ENCODE results near the gene KIAA2012. TPM values are rescaled to one million over a fixed set of nuclear protein-coding genes. Genes with fewer than 3 reads are reported as not detected.
"Not testable (repeated sequence)": the region's sequence is repeated elsewhere in the genome, so short reads cannot be mapped to it uniquely, and the experiment has no call there.

KIAA2012 gene
- total RNA-seq, 1 donor: not detected

DNA sequence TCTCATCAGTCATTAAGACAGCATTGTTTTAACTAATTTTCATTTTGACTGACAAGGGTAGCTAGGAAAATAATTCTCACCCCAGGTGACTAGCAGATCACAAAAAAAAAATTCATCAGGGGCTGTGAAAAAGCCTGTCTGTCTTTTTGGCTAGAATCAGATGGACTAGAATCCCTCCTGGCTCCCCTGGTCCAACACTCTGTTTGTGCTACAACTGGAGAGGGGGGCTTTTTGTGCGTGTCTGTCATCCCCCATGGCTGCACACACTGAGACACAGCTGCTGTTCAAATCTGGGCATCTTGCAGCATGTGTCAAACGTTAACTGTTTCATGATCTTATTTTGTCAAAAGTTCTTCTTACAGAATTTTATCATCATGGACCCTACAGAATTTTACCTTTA lies 51.2 kb downstream of the KIAA2012 start:
- H3K4me3 ChIP-seq (ENCODE audit: low read depth, low read length): no peak overlapping the region
- TF ChIP-seq, protein P1, sequence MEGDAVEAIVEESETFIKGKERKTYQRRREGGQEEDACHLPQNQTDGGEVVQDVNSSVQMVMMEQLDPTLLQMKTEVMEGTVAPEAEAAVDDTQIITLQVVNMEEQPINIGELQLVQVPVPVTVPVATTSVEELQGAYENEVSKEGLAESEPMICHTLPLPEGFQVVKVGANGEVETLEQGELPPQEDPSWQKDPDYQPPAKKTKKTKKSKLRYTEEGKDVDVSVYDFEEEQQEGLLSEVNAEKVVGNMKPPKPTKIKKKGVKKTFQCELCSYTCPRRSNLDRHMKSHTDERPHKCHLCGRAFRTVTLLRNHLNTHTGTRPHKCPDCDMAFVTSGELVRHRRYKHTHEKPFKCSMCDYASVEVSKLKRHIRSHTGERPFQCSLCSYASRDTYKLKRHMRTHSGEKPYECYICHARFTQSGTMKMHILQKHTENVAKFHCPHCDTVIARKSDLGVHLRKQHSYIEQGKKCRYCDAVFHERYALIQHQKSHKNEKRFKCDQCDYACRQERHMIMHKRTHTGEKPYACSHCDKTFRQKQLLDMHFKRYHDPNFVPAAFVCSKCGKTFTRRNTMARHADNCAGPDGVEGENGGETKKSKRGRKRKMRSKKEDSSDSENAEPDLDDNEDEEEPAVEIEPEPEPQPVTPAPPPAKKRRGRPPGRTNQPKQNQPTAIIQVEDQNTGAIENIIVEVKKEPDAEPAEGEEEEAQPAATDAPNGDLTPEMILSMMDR (IDR thresholded peaks at IDR 0.05; ENCODE audit: insufficient read depth, low read length): no peak
- DNase-seq (ENCODE audit: low read depth): no peak

DNA sequence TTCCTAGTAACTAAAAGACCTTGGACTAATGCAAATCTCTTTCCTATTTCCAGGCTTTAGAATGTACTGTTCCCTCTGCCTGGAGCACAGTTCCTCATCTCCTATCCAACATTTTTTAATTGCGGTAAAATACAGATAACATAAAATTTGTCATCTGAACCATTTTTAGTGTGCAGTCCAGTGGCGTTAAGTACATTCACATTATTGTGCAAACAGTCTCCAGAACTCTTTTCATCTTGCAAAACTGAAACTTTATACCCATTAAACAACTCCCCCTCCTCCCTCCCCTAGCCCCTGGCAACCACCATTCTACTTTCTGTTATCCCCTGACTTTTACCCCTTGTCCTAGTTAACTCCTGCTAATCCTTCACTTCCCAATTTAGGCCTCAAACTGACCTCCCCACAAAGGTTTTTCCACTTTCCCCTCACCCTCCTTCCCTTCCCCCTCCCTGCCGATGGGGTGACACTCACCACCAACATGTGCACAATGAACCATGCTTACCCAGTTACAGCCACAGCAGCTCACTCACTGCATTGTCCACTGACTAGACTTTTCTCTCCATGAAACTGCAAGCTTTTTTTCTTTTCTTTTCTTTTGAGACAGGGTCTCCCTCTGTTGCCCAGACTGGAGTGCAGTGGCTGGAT lies 54.8 kb downstream of the KIAA2012 start:
- DNase-seq (ENCODE audit: low read depth): no peak
- TF ChIP-seq, protein P1 (IDR thresholded peaks at IDR 0.05; ENCODE audit: insufficient read depth, low read length): no peak
- H3K4me3 ChIP-seq (ENCODE audit: low read depth, low read length): no peak overlapping the region

DNA sequence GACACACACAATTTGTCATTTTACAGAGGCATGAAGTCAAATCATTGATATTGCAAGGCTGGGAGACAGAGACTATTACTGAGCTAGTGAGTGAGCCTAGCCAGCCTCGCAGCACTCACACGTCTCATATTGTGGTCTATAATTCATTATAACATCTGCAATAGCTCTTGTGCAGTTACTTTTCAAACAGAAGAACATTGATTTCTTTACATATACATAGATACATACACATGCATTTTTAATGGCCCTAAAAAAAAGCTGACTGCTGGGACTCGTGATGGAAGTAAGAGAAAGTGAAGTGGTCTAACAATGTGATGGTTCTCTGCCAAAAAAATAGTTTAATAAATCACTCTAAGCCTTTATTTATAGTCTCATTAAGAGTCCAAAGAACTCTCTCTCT lies 56.8 kb downstream of the KIAA2012 start:
- no peak overlapping the region for H3K4me3 ChIP-seq (ENCODE audit: low read depth, low read length)
- TF ChIP-seq, protein P1 (IDR thresholded peaks at IDR 0.05; ENCODE audit: insufficient read depth, low read length): no peak
- DNase-seq (ENCODE audit: low read depth): peak; percentile 32

DNA sequence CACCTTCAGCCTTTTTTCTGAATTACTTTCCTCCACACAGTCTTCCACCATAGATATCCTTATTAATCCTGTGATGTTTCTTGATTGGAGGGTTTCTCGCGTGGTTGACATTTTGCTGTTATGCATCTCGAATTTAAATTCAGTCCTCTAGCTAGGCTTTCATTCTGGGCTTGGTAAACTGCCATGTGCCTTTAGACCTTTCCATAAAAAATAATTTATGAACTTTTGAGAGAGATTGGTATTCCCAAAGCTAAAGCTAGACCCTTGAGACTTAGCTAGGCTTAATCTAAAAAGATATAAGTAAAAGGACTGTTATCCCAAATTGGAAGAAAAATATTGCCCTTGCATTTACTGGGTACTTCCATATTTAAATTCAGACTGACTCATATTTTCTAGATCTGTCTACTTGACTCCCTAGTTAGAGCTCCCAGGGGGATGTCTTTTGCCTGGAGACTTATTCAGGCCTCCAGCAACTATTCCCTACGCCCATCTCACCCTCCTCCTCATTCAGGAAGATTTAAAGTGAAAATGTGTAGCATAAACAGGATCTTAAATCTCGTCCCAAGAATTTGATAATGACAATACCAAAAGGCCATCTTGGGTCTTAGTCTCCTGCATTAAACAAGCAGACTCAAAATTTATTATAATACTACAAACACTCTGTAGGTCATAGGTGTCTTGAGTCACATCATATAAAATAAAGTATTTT lies 60.3 kb downstream of the KIAA2012 start:
- DNase-seq (ENCODE audit: low read depth): no peak
- TF ChIP-seq, protein P1 (IDR thresholded peaks at IDR 0.05; ENCODE audit: insufficient read depth, low read length): no peak
- no peak overlapping the region for H3K4me3 ChIP-seq (ENCODE audit: low read depth, low read length)

DNA sequence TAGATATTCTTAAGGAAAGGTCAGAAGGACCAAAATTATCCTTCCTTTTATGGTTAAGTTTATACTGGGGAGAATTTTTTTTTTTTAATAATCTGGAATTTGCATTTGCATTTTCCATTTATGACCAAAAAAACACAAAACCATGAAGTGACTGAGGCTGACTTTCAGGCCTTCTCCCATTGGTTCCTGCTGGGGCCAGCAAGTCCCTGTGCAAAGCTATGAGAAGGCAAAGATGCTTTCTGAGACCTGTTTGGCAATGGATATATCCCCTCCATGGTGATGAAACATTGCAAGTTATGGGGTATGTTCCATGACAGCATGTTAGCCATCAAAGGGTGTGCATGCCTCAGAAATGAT lies 60.8 kb downstream of the KIAA2012 start:
- TF ChIP-seq, protein P1 (IDR thresholded peaks at IDR 0.05; ENCODE audit: insufficient read depth, low read length): no peak
- H3K4me3 ChIP-seq (ENCODE audit: low read depth, low read length): no peak overlapping the region
- no peak for DNase-seq (ENCODE audit: low read depth)

DNA sequence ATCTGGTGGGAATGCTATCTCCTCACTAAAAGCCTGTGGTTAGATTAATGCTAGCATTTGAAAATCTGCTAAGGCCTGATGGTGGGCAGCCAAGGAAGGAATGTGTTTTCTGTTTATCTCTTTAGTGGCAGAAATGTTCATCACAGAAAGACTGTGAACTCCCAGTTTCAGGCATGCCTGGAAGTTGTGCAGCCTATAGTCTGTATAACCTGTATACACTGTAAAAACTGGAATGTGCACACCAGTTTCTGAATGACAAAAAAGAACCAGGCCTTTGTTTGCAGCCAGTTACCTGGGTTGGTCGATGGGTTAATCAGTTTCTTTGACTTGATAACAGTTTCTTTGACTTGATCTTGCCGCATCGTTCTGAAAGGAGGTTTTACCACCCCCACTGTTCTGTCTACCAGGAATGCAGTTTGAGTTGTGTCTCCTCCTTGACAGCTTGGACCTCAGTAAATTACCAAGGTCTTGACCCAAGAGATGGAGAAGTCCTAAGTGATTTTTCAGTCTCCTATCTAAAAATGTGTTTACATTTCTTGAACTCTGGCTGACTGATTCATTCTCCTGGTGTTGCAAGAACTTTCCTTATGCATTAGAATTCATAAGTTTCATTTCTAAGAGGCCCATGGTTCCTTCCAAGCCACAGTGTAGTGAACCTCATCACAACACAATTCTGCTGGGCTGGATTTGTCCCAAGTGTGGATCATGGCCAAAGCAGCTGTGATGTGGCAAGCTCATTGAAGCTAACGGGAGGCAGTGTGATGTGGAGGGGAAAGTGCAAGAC lies 62.2 kb downstream of the KIAA2012 start:
- DNase-seq (ENCODE audit: low read depth): peak; percentile 100
- TF ChIP-seq, protein P1 (IDR thresholded peaks at IDR 0.05; ENCODE audit: insufficient read depth, low read length): peak; percentile 35
- H3K4me3 ChIP-seq (ENCODE audit: low read depth, low read length): peak overlapping the region; percentile 27

DNA sequence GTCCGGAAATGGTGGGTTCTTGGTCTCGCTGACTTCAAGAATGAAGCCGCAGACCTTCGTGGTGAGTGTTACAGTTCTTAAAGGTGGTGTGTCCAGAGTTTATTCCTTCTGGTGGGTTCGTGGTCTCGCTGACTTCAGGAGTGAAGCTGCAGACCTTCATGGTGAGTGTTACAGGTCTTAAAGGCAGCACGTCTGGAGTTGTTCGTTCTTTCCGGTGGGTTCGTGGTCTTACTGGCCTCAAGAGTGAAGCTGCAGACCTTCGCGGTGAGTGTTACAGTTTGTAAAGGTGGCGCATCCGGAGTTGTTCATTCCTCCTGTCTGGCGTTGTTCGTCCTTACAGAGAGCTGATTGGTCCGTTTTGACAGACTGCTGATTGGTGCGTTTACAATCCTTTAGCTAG lies 63.0 kb downstream of the KIAA2012 start:
- not testable (repeated sequence) for H3K4me3 ChIP-seq (ENCODE audit: low read depth, low read length); DNase-seq (ENCODE audit: low read depth)
